Measurements from ENCODE around the gene CEMIP2.

DNA sequence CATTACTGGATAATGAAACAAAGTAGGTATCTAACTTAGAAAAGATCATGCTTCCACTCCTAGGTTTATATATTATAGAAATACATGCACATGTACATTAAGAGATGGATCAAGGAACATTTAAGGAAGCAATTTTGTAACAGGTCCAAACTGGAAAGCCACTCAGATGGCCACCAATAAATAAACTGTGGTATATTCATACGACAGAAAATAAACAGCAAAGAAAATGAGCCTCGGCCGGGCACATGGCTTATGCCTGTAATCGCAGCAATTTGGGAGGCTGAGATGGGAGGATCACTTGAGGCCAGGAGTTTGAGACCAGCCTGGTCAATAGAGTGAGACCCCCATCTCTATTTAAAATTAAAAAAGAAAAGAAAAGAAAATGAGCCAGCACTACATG is 25.6 kb downstream of the CEMIP2 start:
- TF ChIP-seq, protein P1, sequence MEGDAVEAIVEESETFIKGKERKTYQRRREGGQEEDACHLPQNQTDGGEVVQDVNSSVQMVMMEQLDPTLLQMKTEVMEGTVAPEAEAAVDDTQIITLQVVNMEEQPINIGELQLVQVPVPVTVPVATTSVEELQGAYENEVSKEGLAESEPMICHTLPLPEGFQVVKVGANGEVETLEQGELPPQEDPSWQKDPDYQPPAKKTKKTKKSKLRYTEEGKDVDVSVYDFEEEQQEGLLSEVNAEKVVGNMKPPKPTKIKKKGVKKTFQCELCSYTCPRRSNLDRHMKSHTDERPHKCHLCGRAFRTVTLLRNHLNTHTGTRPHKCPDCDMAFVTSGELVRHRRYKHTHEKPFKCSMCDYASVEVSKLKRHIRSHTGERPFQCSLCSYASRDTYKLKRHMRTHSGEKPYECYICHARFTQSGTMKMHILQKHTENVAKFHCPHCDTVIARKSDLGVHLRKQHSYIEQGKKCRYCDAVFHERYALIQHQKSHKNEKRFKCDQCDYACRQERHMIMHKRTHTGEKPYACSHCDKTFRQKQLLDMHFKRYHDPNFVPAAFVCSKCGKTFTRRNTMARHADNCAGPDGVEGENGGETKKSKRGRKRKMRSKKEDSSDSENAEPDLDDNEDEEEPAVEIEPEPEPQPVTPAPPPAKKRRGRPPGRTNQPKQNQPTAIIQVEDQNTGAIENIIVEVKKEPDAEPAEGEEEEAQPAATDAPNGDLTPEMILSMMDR (IDR thresholded peaks at IDR 0.05) = no peak
- TF ChIP-seq CREB1 (CRISPR knock-in tag; IDR thresholded peaks at IDR 0.05) (no peak), NR2C2 (CRISPR knock-in tag; IDR thresholded peaks at IDR 0.05) (no peak), EMX1 (CRISPR knock-in tag; IDR thresholded peaks at IDR 0.05) (no peak), TEAD4 (CRISPR knock-in tag; IDR thresholded peaks at IDR 0.05) (no peak), PRRX2 (CRISPR knock-in tag; IDR thresholded peaks at IDR 0.05) (no peak), KAT7 (CRISPR knock-in tag; IDR thresholded peaks at IDR 0.05; ENCODE audit: borderline replicate concordance) (no peak), TEAD1 (CRISPR knock-in tag; IDR thresholded peaks at IDR 0.05) (no peak)
- TF ChIP-seq, protein P2, sequence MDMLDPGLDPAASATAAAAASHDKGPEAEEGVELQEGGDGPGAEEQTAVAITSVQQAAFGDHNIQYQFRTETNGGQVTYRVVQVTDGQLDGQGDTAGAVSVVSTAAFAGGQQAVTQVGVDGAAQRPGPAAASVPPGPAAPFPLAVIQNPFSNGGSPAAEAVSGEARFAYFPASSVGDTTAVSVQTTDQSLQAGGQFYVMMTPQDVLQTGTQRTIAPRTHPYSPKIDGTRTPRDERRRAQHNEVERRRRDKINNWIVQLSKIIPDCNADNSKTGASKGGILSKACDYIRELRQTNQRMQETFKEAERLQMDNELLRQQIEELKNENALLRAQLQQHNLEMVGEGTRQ (CRISPR knock-in tag; IDR thresholded peaks at IDR 0.05) = no peak
- TF ChIP-seq, protein P3, sequence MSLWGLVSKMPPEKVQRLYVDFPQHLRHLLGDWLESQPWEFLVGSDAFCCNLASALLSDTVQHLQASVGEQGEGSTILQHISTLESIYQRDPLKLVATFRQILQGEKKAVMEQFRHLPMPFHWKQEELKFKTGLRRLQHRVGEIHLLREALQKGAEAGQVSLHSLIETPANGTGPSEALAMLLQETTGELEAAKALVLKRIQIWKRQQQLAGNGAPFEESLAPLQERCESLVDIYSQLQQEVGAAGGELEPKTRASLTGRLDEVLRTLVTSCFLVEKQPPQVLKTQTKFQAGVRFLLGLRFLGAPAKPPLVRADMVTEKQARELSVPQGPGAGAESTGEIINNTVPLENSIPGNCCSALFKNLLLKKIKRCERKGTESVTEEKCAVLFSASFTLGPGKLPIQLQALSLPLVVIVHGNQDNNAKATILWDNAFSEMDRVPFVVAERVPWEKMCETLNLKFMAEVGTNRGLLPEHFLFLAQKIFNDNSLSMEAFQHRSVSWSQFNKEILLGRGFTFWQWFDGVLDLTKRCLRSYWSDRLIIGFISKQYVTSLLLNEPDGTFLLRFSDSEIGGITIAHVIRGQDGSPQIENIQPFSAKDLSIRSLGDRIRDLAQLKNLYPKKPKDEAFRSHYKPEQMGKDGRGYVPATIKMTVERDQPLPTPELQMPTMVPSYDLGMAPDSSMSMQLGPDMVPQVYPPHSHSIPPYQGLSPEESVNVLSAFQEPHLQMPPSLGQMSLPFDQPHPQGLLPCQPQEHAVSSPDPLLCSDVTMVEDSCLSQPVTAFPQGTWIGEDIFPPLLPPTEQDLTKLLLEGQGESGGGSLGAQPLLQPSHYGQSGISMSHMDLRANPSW (CRISPR knock-in tag; conservative IDR thresholded peaks at IDR 0.05; ENCODE audit: low read depth) = no peak
- TF ChIP-seq, protein P4, sequence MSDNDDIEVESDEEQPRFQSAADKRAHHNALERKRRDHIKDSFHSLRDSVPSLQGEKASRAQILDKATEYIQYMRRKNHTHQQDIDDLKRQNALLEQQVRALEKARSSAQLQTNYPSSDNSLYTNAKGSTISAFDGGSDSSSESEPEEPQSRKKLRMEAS (CRISPR knock-in tag; IDR thresholded peaks at IDR 0.05) = no peak
